ENCODE measurements around the gene AQP12B. TPM values are rescaled to one million over a fixed set of nuclear protein-coding genes. Genes with fewer than 3 reads are reported as not detected.

The AQP12B gene
- total and polyA plus RNA-seq, 9 of the 15 experiments (the other 6 are each of a cell fraction or from before 2014, with no cell fraction given): not detected

- Histone ChIP-seq H4K20me1 (replicated peaks; ENCODE audit: control insufficient read depth, insufficient read depth, low read length) (no peaks in the 10 kb centered on the region), H2AFZ (ENCODE audit: low read depth, low read length) (no peak overlapping the region)
- intact Hi-C loops (cut with micrococcal nuclease): no loop called here
These were observed 37.3 kb downstream of the AQP12B start for GRCh38 chr2:240645346-240645745.

GRCh38 chr2:240644859-240645301 is 37.8 kb downstream of the AQP12B start:
- Histone ChIP-seq H3K9me3 (replicated peaks; ENCODE audit: control insufficient read depth, insufficient read depth, low read depth, low read length) (no peaks in the 10 kb centered on the region), H3K79me2 (ENCODE audit: control insufficient read depth, insufficient read depth, low read length) (no peaks in the 10 kb centered on the region), H3K27me3 (ENCODE audit: control insufficient read depth in 2 of 2, insufficient read depth in 2 of 2, low read length in 2 of 2) (peaks cover 12 to 55% of the 10 kb centered on the region in 2 experiments; a peak in 4 of 5 replicates), H3K4me1 (replicated peaks in 1 of 2; ENCODE audit: control insufficient read depth in 2 of 2, insufficient read depth in 2 of 2, low read length in 2 of 2) (peaks cover 0 to 7% of the 10 kb centered on the region in 2 experiments; a peak in 1 of 5 replicates), H3K9ac (ENCODE audit: insufficient read depth in 1 of 2, low read depth in 2 of 2, low read length in 2 of 2) (no peak overlapping the region), H3K36me3 (ENCODE audit: control insufficient read depth, insufficient read depth, low read length) (no peaks in the 10 kb centered on the region), H3K27ac (ENCODE audit: extremely low read depth, low read depth, low read length) (no peak overlapping the region), H4K20me1 (replicated peaks; ENCODE audit: control insufficient read depth, insufficient read depth, low read length) (no peaks in the 10 kb centered on the region), H3K9me1 (ENCODE audit: control insufficient read depth, insufficient read depth, low read length) (no peaks in the 10 kb centered on the region), H3K4me2 (ENCODE audit: insufficient read depth, low read length) (no peak overlapping the region), H3K4me3 (no peak overlapping the region), H2AFZ (ENCODE audit: low read depth, low read length) (no peak overlapping the region)
- intact Hi-C loops (cut with micrococcal nuclease): no loop called here
- CTCF ChIA-PET (ENCODE audit: low intra/inter-chr PET ratio): no interaction called here
- in situ Hi-C loops (cut with MboI): no loop called here
- no TSS peak for BruUV-seq (replicated peaks)
- 0% methylated on average over 7 of the region's 8 CpGs for WGBS (ENCODE audit: insufficient coverage, low coverage, missing lambda C conversion rate)
- no peak for FAIRE-seq
- DNase-seq (ENCODE audit: extremely low read depth in 1 of 4, low spot score in 3 of 4): no peak
- ATAC-seq: no peak
- POLR2A ChIA-PET: no interaction called here
- TF ChIP-seq EP300 (IDR thresholded peaks at IDR 0.05; ENCODE audit: low read length) (no peak), BDP1 (IDR thresholded peaks at IDR 0.05; ENCODE audit: insufficient read depth, insufficient read length) (no peak), ZNF133 (CRISPR knock-in tag; IDR thresholded peaks at IDR 0.05) (no peak), REST (IDR thresholded peaks at IDR 0.05; ENCODE audit: borderline replicate concordance) (no peak), REST (CRISPR knock-in tag; IDR thresholded peaks at IDR 0.05; ENCODE audit: low read depth) (no peak), MAFG (tag; conservative IDR thresholded peaks at IDR 0.05) (no peak), CBX3 (IDR thresholded peaks at IDR 0.05; ENCODE audit: borderline replicate concordance in 1 of 2, low read length in 2 of 2) (no peak), SRSF1 (IDR thresholded peaks at IDR 0.05; ENCODE audit: low read depth, low read length) (no peak)

More at GRCh38 chr2:240645346-240645745, 37.3 kb downstream of the AQP12B start:
- DNase-seq (ENCODE audit: extremely low read depth in 1 of 4, low spot score in 3 of 4) (no peak), ATAC-seq (no peak), FAIRE-seq (no peak)
- H3K79me2 ChIP-seq (ENCODE audit: control insufficient read depth, insufficient read depth, low read length): no peaks in the 10 kb centered on the region
- H3K9me3 ChIP-seq (replicated peaks; ENCODE audit: control insufficient read depth, insufficient read depth, low read depth, low read length): no peaks in the 10 kb centered on the region
- CTCF ChIA-PET (ENCODE audit: low intra/inter-chr PET ratio): no interaction called here
- H3K27ac ChIP-seq (ENCODE audit: extremely low read depth, low read depth, low read length): no peak overlapping the region
- peaks cover 12 to 57% of the 10 kb centered on the region in 2 experiments; a peak in 4 of 5 replicates for H3K27me3 ChIP-seq (ENCODE audit: control insufficient read depth in 2 of 2, insufficient read depth in 2 of 2, low read length in 2 of 2)
- no TSS peak for BruUV-seq (replicated peaks)
- H3K9ac ChIP-seq (ENCODE audit: insufficient read depth in 1 of 2, low read depth in 2 of 2, low read length in 2 of 2): no peak overlapping the region
- H3K4me1 ChIP-seq (replicated peaks in 1 of 2; ENCODE audit: control insufficient read depth in 2 of 2, insufficient read depth in 2 of 2, low read length in 2 of 2): peaks cover 0 to 7% of the 10 kb centered on the region in 2 experiments; a peak in 1 of 5 replicates
- TF ChIP-seq YBX1 (IDR thresholded peaks at IDR 0.05) (no peak), ZBED1 (IDR thresholded peaks at IDR 0.05) (no peak), BRD9 (IDR thresholded peaks at IDR 0.05; ENCODE audit: low read depth, partially characterized antibody) (no peak)
- in situ Hi-C loops (cut with MboI): no loop called here
- H3K4me2 ChIP-seq (ENCODE audit: insufficient read depth, low read length): no peak overlapping the region
- POLR2A ChIA-PET: no interaction called here
- H3K4me3 ChIP-seq: no peak overlapping the region
- 0% methylated on average over 2 of the region's 10 CpGs for WGBS (ENCODE audit: insufficient coverage, low coverage, missing lambda C conversion rate)
- H3K36me3 ChIP-seq (ENCODE audit: control insufficient read depth, insufficient read depth, low read length): no peaks in the 10 kb centered on the region
- H3K9me1 ChIP-seq (ENCODE audit: control insufficient read depth, insufficient read depth, low read length): no peaks in the 10 kb centered on the region
